Gastroesophageal sphincter (tissue), 4 donors: ENCODE measurements around the gene DCTN2. TPM values are rescaled to one million over a fixed set of nuclear protein-coding genes. Genes with fewer than 3 reads are reported as not detected.
"Not testable (repeated sequence)": the region's sequence is repeated elsewhere in the genome, so short reads cannot be mapped to it uniquely, and the experiment has no call there.

ENCODE experiments used
- ATAC-seq: fragments of 150-250 bp; one replicate; pipeline ENCODE4 v1.9.1; 2016; ENCODE audit warnings: mild to moderate bottlenecking, moderate library complexity
- H3K27ac ChIP-seq, 4 donors: fragments of 200-600 bp; sonication (generic) in 3 of 4; 1 replicate in 3 of 4; 2 replicates in 1 of 4; pipeline ENCODE4 v1.5.1; 2016 to 2019
- H3K27me3 ChIP-seq: fragments of 200-600 bp; sonication (generic); one replicate; pipeline ENCODE4 v1.5.1; 2019
- H3K36me3 ChIP-seq, 2 donors: fragments of 200-600 bp; sonication (generic); one replicate each; pipeline ENCODE4 v1.5.1; 2019; ENCODE audit warnings: control low read depth in 1 of 2
- H3K4me1 ChIP-seq, 3 donors: fragments of 200-600 bp; sonication (generic); 1 replicate in 2 of 3; 2 replicates in 1 of 3; pipeline ENCODE4 v1.5.1; 2016 to 2019; ENCODE audit warnings: control low read depth in 2 of 3
- H3K4me3 ChIP-seq, 2 donors: fragments of 200-600 bp; sonication (generic); one replicate each; pipeline ENCODE4 v1.5.1; 2019; ENCODE audit warnings: mild to moderate bottlenecking in 1 of 2, moderate library complexity in 1 of 2
- H3K9me3 ChIP-seq, 3 donors: fragments of 200-600 bp; sonication (generic); one replicate each; pipeline ENCODE4 v1.5.1; 2017 to 2019; ENCODE audit warnings: control low read depth in 2 of 3
- CTCF ChIP-seq, 4 experiments: fragments of 200-600 bp in 2 of 4; fragments of 450-650 bp in 2 of 4; sonication (generic) in 1 of 4; IDR thresholded peaks; one replicate each; pipeline ENCODE4 v1.5.1; 2017 to 2019; ENCODE audit warnings: antibody characterized with exemption in 4 of 4, mild to moderate bottlenecking in 2 of 4, moderate library complexity in 2 of 4
- EP300 ChIP-seq: sonication (generic); formaldehyde crosslinking; IDR thresholded peaks from one replicate; pipeline ENCODE4 v1.6.1; 2017; ENCODE audit warnings: antibody characterized with exemption, mild to moderate bottlenecking
- POLR2A ChIP-seq, 2 donors: fragments of 450-650 bp; IDR thresholded peaks; one replicate each; pipeline ENCODE4 v1.6.1; 2017; ENCODE audit warnings: antibody characterized with exemption in 2 of 2, mild to moderate bottlenecking in 2 of 2, moderate library complexity in 1 of 2
- POLR2AphosphoS5 ChIP-seq: sonication (generic); formaldehyde crosslinking; IDR thresholded peaks from one replicate; pipeline ENCODE4 v1.6.1; 2017; ENCODE audit warnings: antibody characterized with exemption
- WGBS, 2 donors: methylation state at CpG; one replicate each; pipeline ENCODE4 v1.1.5; 2018; ENCODE audit warnings: low coverage in 1 of 2; 5-methylcytosine and 5-hydroxymethylcytosine counted together
- total RNA-seq, 4 donors: library from RNA; depleted of rRNA; stranded (reverse); fragments of >200 nt; gene quantifications; one replicate each; pipeline ENCODE4 v1.1.0, GENCODE V29; 2016

Gene DCTN2
- total RNA-seq, 4 donors from 2014 or later = 138 to 204 (median 182) TPM

DNA sequence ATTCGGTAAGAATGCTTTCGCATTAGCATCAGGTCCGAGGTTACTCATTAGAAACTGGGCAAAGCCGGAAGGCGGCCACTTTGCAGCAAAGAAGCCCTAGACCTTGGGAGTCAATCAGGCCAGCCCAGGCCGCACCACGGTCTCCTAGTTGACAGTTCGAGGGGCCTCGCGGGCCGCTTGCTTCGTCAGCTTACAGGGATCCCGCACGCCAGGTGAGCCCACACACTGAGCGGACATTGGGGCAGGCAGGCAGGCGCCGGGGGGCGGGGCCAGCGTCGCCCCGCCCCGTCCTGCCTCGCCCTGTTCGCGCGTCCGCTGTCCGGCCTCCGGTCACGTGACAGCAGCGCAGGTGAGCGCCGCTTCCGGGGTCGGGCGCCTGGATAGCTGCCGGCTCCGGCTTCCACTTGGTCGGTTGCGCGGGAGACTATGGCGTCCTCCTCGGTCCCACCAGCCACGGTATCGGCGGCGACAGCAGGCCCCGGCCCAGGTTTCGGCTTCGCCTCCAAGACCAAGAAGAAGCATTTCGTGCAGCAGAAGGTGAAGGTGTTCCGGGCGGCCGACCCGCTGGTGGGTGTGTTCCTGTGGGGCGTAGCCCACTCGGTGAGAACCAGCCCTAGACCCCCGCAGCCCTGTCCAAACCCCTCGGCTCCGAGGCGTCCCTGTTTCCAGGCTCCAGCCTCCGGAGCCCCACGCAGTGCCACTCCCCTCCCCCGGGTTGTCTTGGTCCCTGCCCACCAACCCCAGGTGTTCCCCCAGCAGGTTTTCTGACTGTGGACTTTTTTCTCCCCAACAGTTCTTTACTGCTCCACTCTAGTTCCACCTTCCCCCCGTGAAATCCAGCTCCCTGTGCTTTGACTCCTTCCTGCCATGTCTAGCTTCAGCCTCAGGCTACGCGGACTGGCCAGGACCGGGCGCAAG lies 44.1 kb upstream of the DCTN2 start, which contains the start of gene PIP4K2C:
Gene PIP4K2C, plus strand, starts transcription at position 329 of the 918 bp plus-strand sequence. Its CDS starts 98 bp downstream, at position 427.
- Histone ChIP-seq H3K27me3 (no peaks in the 10 kb centered on the region), H3K4me3 (peak within 1 kb of the TSS; percentile 53 to 96), H3K9me3 (no peaks in the 10 kb centered on the region), H3K27ac (peak within 1 kb of the TSS; percentile 8 to 87 (median 84)), H3K4me1 (peaks cover 0 to 31% (median 6%) of the 10 kb centered on the region in 3 donors), H3K36me3 (peaks cover 0 to 24% of the 10 kb centered on the region in 2 donors)
- 0 to 3% methylated on average over 4 to 13 of the region's 69 CpGs for WGBS, 2 donors
- TF ChIP-seq POLR2A (IDR thresholded peaks at IDR 0.05) = peak; percentile 39 to 49
- TF ChIP-seq EP300 = no peak
- ATAC-seq = peak; percentile 93

DNA sequence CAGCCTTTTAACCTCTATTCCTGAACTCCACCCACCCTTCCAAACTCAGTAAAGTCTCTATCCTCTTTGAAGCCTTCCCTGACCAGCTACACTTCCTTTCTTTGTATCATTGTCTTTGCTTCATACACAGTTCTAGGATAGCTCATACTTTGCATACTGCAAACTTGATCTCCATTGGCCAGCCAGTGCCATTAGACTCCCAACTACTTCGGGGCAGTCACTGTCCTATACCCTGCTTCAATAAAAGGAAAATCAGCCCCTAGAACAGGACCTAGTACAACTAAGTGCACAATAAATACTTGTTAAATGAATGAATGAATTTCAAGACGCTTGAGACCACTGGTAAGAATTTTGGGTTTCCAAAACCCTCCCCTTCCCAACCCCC lies 43.5 kb upstream of the DCTN2 start:
- Histone ChIP-seq H3K36me3 (peaks cover 0 to 18% of the 10 kb centered on the region in 2 donors), H3K9me3 (no peaks in the 10 kb centered on the region), H3K4me1 (peaks cover 0 to 31% (median 6%) of the 10 kb centered on the region in 3 donors), H3K27ac (peak overlapping the region; percentile 8 to 87 (median 84)), H3K4me3 (peak overlapping the region; percentile 53 to 96), H3K27me3 (no peaks in the 10 kb centered on the region)
- ATAC-seq = no peak
- TF ChIP-seq POLR2A (IDR thresholded peaks at IDR 0.05) = no peak
- no peak for TF ChIP-seq CTCF (IDR thresholded peaks at IDR 0.05)
- no peak for TF ChIP-seq POLR2AphosphoS5
- TF ChIP-seq EP300 = no peak
- WGBS, 2 donors = 15 to 19% methylated on average over 2 of the region's 2 CpGs

DNA sequence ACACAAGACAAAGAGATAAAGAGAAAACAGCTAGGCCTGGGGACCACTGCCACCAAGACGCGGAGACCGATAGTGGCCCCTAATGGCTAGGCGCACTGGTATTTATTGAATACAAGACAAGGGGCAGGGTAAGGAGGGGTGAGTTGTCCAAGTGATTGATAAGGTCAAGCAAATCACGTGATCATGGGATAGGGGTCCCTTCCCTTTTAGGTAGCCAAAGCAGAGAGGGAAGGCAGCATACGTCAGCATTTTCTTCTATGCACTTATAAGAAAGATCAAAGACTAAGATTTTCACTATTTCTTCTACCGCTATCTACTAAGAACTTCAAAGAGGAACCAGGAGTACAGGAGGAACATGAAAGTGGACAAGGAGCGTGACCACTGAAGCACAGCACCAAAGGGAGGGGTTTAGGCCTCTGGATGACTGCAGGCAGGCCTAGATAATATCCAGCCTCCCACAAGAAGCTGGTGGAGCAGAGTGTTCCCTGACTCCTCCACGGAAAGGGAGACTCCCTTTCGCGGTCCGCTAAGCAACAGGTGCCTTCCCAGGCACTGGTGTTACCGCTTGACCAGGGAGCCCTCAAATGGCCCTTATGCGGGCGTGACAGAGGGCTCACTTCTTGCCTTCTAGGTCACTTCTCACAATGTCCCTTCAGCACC lies 42.1 kb upstream of the DCTN2 start:
- H3K4me3 ChIP-seq, H3K9me3 ChIP-seq, ATAC-seq, H3K36me3 ChIP-seq, H3K27me3 ChIP-seq, H3K27ac ChIP-seq: not testable (repeated sequence)
- H3K4me1 ChIP-seq = peaks cover 0 to 31% (median 6%) of the 10 kb centered on the region in 3 donors
- WGBS, 2 donors = 85 to 88% methylated on average over 14 to 15 of the region's 15 CpGs

GRCh38 chr12:57586832-57587429 lies 39.9 kb upstream of the DCTN2 start:
- Histone ChIP-seq H3K9me3 (no peaks in the 10 kb centered on the region), H3K36me3 (no peaks in the 10 kb centered on the region), H3K27ac (no peak overlapping the region), H3K4me1 (peaks cover 0 to 16% (median 4%) of the 10 kb centered on the region in 3 donors), H3K27me3 (no peaks in the 10 kb centered on the region), H3K4me3 (no peak overlapping the region)
- no peak for TF ChIP-seq POLR2AphosphoS5
- no peak for TF ChIP-seq CTCF (IDR thresholded peaks at IDR 0.05)
- no peak for TF ChIP-seq POLR2A (IDR thresholded peaks at IDR 0.05)
- no peak for ATAC-seq
- WGBS, 2 donors = 85 to 89% methylated on average over 1 to 3 of the region's 3 CpGs

- Histone ChIP-seq H3K27me3 (no peaks in the 10 kb centered on the region), H3K4me3 (no peak overlapping the region), H3K9me3 (no peaks in the 10 kb centered on the region), H3K36me3 (peaks cover 0 to 7% of the 10 kb centered on the region in 2 donors), H3K27ac (no peak overlapping the region), H3K4me1 (peaks cover 0 to 10% (median 0%) of the 10 kb centered on the region in 3 donors)
- 81 to 83% methylated on average over 3 of the region's 3 CpGs for WGBS, 2 donors
- ATAC-seq = no peak
- TF ChIP-seq EP300 (no peak), POLR2A (IDR thresholded peaks at IDR 0.05) (no peak), CTCF (IDR thresholded peaks at IDR 0.05) (no peak), POLR2AphosphoS5 (no peak)
These were observed 39.1 kb upstream of the DCTN2 start for GRCh38 chr12:57586128-57586527.
